Measurements from ENCODE around the gene TRPC4. TPM values are rescaled to one million over a fixed set of nuclear protein-coding genes. Genes with fewer than 3 reads are reported as not detected.

TRPC4 gene
- total and polyA plus RNA-seq, 2 donors (not counting 1 experiment from before 2014, with no cell fraction given), result not detected

- no peak for TF ChIP-seq EZH2 (IDR thresholded peaks at IDR 0.05; ENCODE audit: borderline replicate concordance, insufficient read depth, low read depth, low read length, poor library complexity, severe bottlenecking)
- TF ChIP-seq, protein P1, sequence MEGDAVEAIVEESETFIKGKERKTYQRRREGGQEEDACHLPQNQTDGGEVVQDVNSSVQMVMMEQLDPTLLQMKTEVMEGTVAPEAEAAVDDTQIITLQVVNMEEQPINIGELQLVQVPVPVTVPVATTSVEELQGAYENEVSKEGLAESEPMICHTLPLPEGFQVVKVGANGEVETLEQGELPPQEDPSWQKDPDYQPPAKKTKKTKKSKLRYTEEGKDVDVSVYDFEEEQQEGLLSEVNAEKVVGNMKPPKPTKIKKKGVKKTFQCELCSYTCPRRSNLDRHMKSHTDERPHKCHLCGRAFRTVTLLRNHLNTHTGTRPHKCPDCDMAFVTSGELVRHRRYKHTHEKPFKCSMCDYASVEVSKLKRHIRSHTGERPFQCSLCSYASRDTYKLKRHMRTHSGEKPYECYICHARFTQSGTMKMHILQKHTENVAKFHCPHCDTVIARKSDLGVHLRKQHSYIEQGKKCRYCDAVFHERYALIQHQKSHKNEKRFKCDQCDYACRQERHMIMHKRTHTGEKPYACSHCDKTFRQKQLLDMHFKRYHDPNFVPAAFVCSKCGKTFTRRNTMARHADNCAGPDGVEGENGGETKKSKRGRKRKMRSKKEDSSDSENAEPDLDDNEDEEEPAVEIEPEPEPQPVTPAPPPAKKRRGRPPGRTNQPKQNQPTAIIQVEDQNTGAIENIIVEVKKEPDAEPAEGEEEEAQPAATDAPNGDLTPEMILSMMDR (IDR thresholded peaks at IDR 0.05), result no peak
- H3K27me3 ChIP-seq (replicated peaks in 1 of 4; ENCODE audit: control extremely low read depth in 1 of 4, control insufficient read depth in 3 of 4, insufficient read depth in 4 of 4, low read length in 3 of 4), result no peaks in the 10 kb centered on the region
- no peaks in the 10 kb centered on the region for H3K36me3 ChIP-seq (replicated peaks in 1 of 2; ENCODE audit: control extremely low read depth in 1 of 2, control insufficient read depth in 1 of 2, extremely low read depth in 1 of 2, insufficient read depth in 2 of 2, low read length in 1 of 2)
- WGBS (ENCODE audit: insufficient coverage), result no CpG with 5 or more reads among the region's 2 CpGs
- no peaks in the 10 kb centered on the region for H3K4me1 ChIP-seq (ENCODE audit: control insufficient read depth in 2 of 2, insufficient read depth in 2 of 2, low read length in 2 of 2)
- POLR2A ChIA-PET, result no interaction called here
- DNase-seq (no peak), ATAC-seq (ENCODE audit: low read depth) (no peak)
- H3K79me2 ChIP-seq (ENCODE audit: control insufficient read depth, insufficient read depth, low read length), result no peaks in the 10 kb centered on the region
- intact Hi-C loops (cut with micrococcal nuclease), result no loop called here
- no peaks in the 10 kb centered on the region for H3K27me3 Mint-ChIP-seq
- CTCF ChIA-PET, result no interaction called here
- H4K20me1 ChIP-seq (ENCODE audit: control insufficient read depth, insufficient read depth, low read length, poor library complexity, severe bottlenecking), result no peaks in the 10 kb centered on the region
- H2AFZ ChIP-seq (ENCODE audit: insufficient read depth, low read depth, low read length, poor library complexity, severe bottlenecking), result no peak overlapping the region
- no peaks in the 10 kb centered on the region for H3K4me1 Mint-ChIP-seq
- H3K4me2 ChIP-seq (replicated peaks; ENCODE audit: low read depth, low read length, poor library complexity, severe bottlenecking), result no peak overlapping the region
- no peaks in the 10 kb centered on the region for H3K9me3 ChIP-seq (ENCODE audit: control extremely low read depth in 1 of 3, control insufficient read depth in 2 of 3, insufficient read depth in 1 of 3, low read length in 2 of 3)
- no peak overlapping the region for H3K27ac ChIP-seq (ENCODE audit: low read length in 2 of 2)
- no peak overlapping the region for H3K4me3 ChIP-seq (ENCODE audit: control extremely low read depth in 1 of 5, extremely low read depth in 1 of 5, insufficient read depth in 1 of 5, low read depth in 2 of 5, low read length in 4 of 5)
- H3K4me3 Mint-ChIP-seq, result no peak overlapping the region
- H3K9me3 Mint-ChIP-seq (ENCODE audit: insufficient read depth), result no peaks in the 10 kb centered on the region
- H3K27ac Mint-ChIP-seq, result no peak overlapping the region
- H3K9ac ChIP-seq (ENCODE audit: low read length), result no peak overlapping the region
These were observed 19.5 kb upstream of the TRPC4 start for GRCh38 chr13:37889102-37889501.

GRCh38 chr13:37886879-37887278 is 17.3 kb upstream of the TRPC4 start:
- Histone ChIP-seq H3K9me3 (ENCODE audit: control extremely low read depth in 1 of 3, control insufficient read depth in 2 of 3, insufficient read depth in 1 of 3, low read length in 2 of 3) (no peaks in the 10 kb centered on the region), H3K9ac (ENCODE audit: low read length) (no peak overlapping the region), H3K4me1 (ENCODE audit: control insufficient read depth in 2 of 2, insufficient read depth in 2 of 2, low read length in 2 of 2) (no peaks in the 10 kb centered on the region), H2AFZ (ENCODE audit: insufficient read depth, low read depth, low read length, poor library complexity, severe bottlenecking) (no peak overlapping the region), H3K79me2 (ENCODE audit: control insufficient read depth, insufficient read depth, low read length) (no peaks in the 10 kb centered on the region), H3K36me3 (replicated peaks in 1 of 2; ENCODE audit: control extremely low read depth in 1 of 2, control insufficient read depth in 1 of 2, extremely low read depth in 1 of 2, insufficient read depth in 2 of 2, low read length in 1 of 2) (no peaks in the 10 kb centered on the region), H3K4me3 (ENCODE audit: control extremely low read depth in 1 of 5, extremely low read depth in 1 of 5, insufficient read depth in 1 of 5, low read depth in 2 of 5, low read length in 4 of 5) (no peak overlapping the region), H3K27me3 (replicated peaks in 1 of 4; ENCODE audit: control extremely low read depth in 1 of 4, control insufficient read depth in 3 of 4, insufficient read depth in 4 of 4, low read length in 3 of 4) (no peaks in the 10 kb centered on the region), H4K20me1 (ENCODE audit: control insufficient read depth, insufficient read depth, low read length, poor library complexity, severe bottlenecking) (no peaks in the 10 kb centered on the region), H3K4me2 (replicated peaks; ENCODE audit: low read depth, low read length, poor library complexity, severe bottlenecking) (no peak overlapping the region), H3K27ac (ENCODE audit: low read length in 2 of 2) (no peak overlapping the region)
- Mint-ChIP-seq H3K4me3 (no peak overlapping the region), H3K9me3 (ENCODE audit: insufficient read depth) (no peaks in the 10 kb centered on the region), H3K27ac (no peak overlapping the region), H3K27me3 (no peaks in the 10 kb centered on the region), H3K4me1 (no peaks in the 10 kb centered on the region)
- WGBS (ENCODE audit: insufficient coverage), result no CpG with 5 or more reads among the region's 4 CpGs
- no peak for ATAC-seq (ENCODE audit: low read depth)
- no peak for DNase-seq
- TF ChIP-seq, protein P1 (IDR thresholded peaks at IDR 0.05), result no peak
- TF ChIP-seq EZH2 (IDR thresholded peaks at IDR 0.05; ENCODE audit: borderline replicate concordance, insufficient read depth, low read depth, low read length, poor library complexity, severe bottlenecking), result no peak
- ChIA-PET POLR2A (no interaction called here), CTCF (no interaction called here)
- intact Hi-C loops (cut with micrococcal nuclease), result no loop called here
